Measurements from ENCODE around the gene SIMC1. TPM values are rescaled to one million over a fixed set of nuclear protein-coding genes. Genes with fewer than 3 reads are reported as not detected.
"Not testable (repeated sequence)": the region's sequence is repeated elsewhere in the genome, so short reads cannot be mapped to it uniquely, and the experiment has no call there.

Gene SIMC1
- total RNA-seq, 2 experiments from 2014 or later = 31.6 to 33.2 TPM

DNA sequence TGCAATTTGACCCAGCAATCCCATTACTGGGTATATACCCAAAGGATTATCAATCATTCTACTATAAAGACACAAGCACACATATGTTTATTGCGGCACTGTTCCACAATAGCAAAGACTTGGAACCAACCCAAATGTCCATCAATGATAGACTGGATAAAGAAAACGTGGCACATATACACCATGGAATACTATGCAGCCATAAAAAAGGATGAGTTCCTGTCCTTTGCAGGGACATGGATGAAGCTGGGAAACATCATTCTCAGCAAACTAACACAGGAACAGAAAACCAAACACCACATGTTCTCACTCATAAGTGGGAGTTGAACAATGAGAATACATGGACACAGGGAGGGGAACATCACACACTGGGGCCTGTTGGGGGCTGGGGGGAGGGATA, 39.9 kb upstream of the SIMC1 start:
- ATAC-seq (ENCODE audit: low read depth); H3K4me3 Mint-ChIP-seq; POLR2A ChIA-PET; H3K4me1 Mint-ChIP-seq; H3K9me3 Mint-ChIP-seq; H3K36me3 Mint-ChIP-seq; DNase-seq; H3K27ac Mint-ChIP-seq: not testable (repeated sequence)
- H3K27me3 Mint-ChIP-seq = peaks cover 42% of the 10 kb centered on the region

DNA sequence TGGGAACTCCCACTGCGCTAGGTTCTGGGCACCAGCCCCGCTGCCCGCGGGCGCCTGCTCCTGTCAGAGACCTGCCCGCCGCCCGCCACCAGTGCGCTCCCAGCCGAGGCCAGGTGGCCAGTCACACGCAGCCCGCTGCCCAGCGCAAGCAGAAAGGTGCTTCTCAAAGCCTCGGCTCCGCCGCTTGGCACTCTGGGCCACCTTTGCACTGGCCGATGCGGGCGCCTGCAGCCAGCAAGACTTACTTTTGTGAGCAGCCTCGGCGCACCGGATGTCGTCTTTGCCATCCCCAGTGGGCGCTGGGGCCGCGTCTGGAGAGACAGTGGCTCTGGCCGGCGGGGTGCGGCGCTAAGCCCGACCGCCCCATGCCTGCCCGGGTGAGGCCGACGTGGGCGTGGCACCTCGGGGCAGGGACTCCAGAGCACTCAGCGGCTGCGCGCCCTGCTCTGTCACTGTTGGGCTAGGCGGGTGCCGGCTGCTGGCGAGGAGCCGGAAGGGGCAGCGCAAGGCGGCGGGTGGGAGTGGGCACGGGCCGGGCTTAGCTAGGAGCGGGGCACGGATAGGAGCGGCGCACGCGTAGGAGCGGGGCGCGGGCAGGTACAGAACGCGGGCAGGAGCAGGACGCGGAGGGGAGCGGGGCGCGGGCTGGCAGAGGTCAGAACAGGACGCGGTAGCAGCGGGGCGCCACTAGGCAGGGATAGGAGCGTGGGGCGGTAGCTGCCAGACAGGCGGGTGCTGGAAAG, 39.1 kb upstream of the SIMC1 start:
- Mint-ChIP-seq H3K27me3 (peaks cover 41% of the 10 kb centered on the region), H3K4me3 (peak overlapping the region; percentile 65)
- H3K9me3 Mint-ChIP-seq, H3K27ac Mint-ChIP-seq, H3K36me3 Mint-ChIP-seq, H3K4me1 Mint-ChIP-seq, POLR2A ChIA-PET: not testable (repeated sequence)
- ATAC-seq (ENCODE audit: low read depth) (peak; percentile 42), DNase-seq (peak; percentile 53)

DNA sequence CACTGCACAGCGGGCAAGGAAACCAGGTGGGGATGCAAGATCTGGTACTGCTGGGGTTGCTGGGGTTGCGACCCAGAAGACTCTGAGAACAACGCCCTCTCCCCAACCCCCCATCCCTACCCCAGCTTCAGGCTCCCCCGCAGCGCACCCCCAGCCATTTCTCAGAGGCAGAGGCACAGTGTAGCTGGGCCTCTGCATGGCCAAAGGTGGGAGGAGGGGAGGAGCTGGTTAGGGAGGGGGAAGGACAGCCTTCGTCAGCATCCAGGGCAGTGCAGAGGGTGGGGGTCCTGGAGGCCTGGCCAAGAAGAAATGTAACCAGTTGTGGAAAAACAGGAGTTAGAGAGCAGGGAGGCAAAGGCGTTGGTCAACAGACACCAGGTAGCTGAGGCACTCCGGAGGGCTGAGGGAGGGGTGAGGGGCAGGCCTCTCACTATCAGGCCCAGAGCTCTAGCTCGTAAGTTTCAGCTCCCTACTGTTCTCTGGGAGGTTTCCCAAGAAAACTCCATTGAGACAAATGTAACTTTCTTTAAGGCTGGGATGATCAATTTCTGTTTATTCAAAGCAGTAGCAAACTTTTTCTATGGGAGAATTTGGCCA, 38.3 kb upstream of the SIMC1 start:
- H3K9me3 Mint-ChIP-seq; H3K4me1 Mint-ChIP-seq; H3K27ac Mint-ChIP-seq; POLR2A ChIA-PET; DNase-seq; H3K36me3 Mint-ChIP-seq; ATAC-seq (ENCODE audit: low read depth): not testable (repeated sequence)
- Mint-ChIP-seq H3K4me3 (peak overlapping the region; percentile 65), H3K27me3 (peaks cover 42% of the 10 kb centered on the region)

DNA sequence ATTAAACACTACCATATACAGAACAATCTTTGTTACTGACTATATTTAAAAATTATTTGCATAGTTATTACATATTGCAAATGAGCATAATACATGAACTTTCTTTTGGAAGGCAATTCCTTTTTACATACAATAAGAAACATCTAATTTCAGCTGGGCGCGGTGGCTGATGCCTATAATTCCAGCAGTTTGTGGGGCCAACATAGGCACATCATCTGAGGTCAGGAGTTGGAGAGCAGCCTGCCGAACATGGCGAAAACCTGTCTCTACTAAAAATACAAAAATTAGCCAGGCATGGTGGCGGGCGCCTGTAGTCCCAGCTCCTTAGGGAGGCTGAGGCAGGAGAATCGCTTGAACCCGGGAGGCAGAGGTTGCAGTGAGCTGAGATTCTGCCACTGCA, 36.4 kb upstream of the SIMC1 start:
- no peaks in the 10 kb centered on the region for H3K9me3 Mint-ChIP-seq
- DNase-seq = no peak
- ATAC-seq (ENCODE audit: low read depth) = no peak
- H3K27ac Mint-ChIP-seq = no peak overlapping the region
- peaks cover 3% of the 10 kb centered on the region for H3K4me1 Mint-ChIP-seq
- H3K27me3 Mint-ChIP-seq = peaks cover 37% of the 10 kb centered on the region
- POLR2A ChIA-PET = no interaction called here
- no peak overlapping the region for H3K4me3 Mint-ChIP-seq
- no peaks in the 10 kb centered on the region for H3K36me3 Mint-ChIP-seq

DNA sequence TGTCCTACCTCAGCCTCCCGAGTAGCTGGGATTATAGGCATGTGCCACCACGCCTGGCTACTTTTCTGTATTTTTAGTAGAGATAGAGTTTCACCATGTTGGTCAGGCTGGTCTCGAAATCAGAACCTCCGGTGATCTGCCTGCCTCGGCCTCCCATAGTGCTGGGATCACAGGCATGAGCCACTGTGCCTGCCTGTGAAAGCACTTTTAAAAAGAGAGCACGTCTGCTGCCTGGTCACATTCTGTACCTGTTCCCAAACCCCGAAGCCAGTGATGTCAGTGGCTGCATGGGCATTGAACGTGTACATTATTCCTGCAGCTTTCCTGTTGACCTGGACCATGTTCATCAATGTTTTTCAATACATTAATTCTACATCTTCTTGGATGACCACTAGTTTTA, 35.1 kb upstream of the SIMC1 start:
- no peak for DNase-seq

DNA sequence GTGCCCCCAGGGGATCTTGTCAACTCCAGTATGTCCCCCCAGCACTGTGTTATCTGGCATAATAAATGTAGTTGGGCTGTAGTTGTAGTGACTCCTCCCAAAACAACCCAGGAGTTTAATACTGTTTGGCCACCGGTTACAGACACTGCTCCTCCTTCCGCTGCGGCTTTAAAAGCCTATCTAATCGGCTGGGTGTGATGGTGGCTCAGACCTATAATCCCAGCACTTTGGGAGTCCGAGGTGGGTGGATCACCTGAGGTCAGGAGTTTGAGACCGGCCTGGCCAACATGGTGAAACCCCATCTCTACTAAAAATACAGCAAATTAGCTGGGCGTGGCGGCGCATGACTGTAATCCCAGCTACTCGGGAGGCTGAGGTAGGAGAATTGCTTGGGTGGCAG, 34.7 kb upstream of the SIMC1 start:
- H3K27me3 Mint-ChIP-seq = peaks cover 32% of the 10 kb centered on the region
- H3K36me3 Mint-ChIP-seq; ATAC-seq (ENCODE audit: low read depth); H3K27ac Mint-ChIP-seq; H3K9me3 Mint-ChIP-seq; H3K4me3 Mint-ChIP-seq; POLR2A ChIA-PET; H3K4me1 Mint-ChIP-seq; DNase-seq: not testable (repeated sequence)

More for the DNA sequence above, 35.1 kb upstream of the SIMC1 start:
- no peak overlapping the region for H3K27ac Mint-ChIP-seq
- H3K9me3 Mint-ChIP-seq = no peaks in the 10 kb centered on the region
- H3K27me3 Mint-ChIP-seq = peaks cover 33% of the 10 kb centered on the region
- ATAC-seq (ENCODE audit: low read depth) = no peak
- H3K4me3 Mint-ChIP-seq = no peak overlapping the region
- POLR2A ChIA-PET = no interaction called here
- no peaks in the 10 kb centered on the region for H3K4me1 Mint-ChIP-seq
- no peaks in the 10 kb centered on the region for H3K36me3 Mint-ChIP-seq

DNA sequence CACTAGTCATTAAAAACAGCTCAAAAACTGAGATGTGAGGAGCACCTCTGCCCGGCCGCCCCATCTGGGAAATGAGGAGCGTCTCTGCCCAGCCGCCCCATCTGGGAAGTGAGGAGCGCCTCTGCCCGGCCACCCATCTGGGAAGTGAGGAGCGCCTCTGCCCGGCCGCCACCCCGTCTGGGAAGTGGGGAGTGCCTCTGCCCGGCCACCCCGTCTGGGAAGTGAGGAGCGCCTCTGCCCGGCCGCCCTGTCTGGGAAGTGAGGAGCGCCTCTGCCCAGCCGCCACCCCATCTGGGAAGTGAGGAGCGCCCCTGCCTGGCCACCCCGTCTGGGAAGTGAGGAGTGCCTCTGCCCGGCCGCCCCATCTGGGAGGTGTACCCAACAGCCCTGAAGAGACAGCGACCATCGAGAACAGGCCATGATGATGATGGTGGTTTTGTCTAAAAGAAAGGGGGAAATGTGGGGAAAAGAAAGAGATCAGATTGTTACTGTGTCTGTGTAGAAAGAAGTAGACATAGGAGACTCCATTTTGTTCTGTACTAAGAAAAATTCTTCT, 23.7 kb upstream of the SIMC1 start:
- H3K4me3 Mint-ChIP-seq; POLR2A ChIA-PET; H3K4me1 Mint-ChIP-seq; H3K36me3 Mint-ChIP-seq; H3K9me3 Mint-ChIP-seq; DNase-seq; H3K27ac Mint-ChIP-seq; ATAC-seq (ENCODE audit: low read depth): not testable (repeated sequence)
- peaks cover 22% of the 10 kb centered on the region for H3K27me3 Mint-ChIP-seq

DNA sequence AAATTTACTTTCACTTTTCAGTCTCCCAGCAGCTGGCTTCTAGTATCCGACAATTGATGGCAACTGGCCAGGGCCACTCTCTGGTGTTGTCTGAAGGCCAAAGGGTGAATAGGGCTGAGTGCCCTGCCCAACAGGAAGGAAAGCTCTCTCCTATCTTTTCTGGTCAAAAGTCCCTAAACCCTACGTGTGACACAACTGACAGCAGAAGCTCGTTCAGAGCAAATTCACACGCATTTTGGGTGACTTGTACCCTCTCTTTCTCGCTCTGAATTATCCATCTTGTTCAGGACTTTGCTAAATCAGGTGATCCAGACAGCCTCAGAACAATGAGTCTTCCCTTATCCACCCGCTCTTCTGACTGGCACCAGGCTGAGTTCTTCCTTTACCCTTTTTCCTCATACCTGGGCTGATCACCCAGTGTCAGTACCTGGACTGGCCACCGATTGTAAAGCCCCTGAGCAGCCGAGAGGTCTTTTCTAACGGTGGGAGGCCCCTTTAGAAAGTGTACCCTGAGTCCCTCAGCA, 21.8 kb upstream of the SIMC1 start:
- peaks cover 21% of the 10 kb centered on the region for H3K27me3 Mint-ChIP-seq
- ATAC-seq (ENCODE audit: low read depth); H3K9me3 Mint-ChIP-seq; DNase-seq; H3K4me1 Mint-ChIP-seq; H3K36me3 Mint-ChIP-seq; H3K27ac Mint-ChIP-seq; POLR2A ChIA-PET: not testable (repeated sequence)
- peak overlapping the region; percentile 42 for H3K4me3 Mint-ChIP-seq

DNA sequence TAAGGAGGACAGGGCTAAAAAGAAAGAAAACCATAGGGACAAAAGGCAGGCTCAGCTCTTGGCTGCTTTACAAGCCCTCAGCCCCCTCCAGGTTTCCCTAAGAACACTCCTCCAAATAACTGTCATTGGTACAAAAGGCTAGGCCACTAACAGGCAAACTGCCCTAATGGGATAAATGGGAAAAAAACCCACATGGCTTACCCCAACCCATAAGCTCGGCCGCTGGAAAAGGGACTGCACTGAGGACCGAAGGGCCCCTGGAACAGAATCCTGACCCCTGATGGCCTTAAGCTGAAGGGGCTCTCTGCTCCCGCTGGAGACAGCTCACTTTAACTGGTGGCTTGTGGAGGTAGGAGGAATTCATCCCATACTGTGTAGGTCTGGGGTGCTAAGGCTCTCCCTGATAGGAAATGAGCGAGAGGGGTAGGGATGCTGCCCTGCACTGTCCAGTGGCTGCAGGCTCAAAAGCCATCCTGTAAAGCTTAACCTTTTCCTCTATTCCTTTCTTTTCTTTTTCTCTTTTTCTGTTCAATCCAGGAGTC, 21.0 kb upstream of the SIMC1 start:
- ATAC-seq (ENCODE audit: low read depth); H3K4me3 Mint-ChIP-seq; H3K9me3 Mint-ChIP-seq; POLR2A ChIA-PET; H3K27ac Mint-ChIP-seq; H3K4me1 Mint-ChIP-seq; H3K36me3 Mint-ChIP-seq; DNase-seq: not testable (repeated sequence)
- H3K27me3 Mint-ChIP-seq = peaks cover 18% of the 10 kb centered on the region

DNA sequence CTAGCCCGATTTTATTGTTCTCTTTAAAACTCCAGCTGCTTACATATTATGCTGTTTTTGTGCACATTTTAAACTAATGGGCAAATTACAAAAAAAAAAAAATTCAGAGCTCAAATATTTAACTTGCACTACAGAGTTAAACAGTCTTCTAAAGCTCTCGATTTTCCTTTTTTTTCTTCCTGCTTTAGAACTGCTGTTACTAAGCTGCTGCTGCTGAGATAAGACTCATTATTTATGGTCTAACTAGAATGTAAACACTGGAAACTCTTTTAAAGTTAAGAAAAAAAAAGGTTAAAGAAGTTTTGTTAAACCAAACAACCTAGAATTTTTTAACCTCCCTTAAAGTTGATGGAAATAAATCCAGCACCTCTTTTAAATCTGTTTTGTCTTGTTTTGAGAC, 20.5 kb upstream of the SIMC1 start:
- H3K4me1 Mint-ChIP-seq; H3K9me3 Mint-ChIP-seq; ATAC-seq (ENCODE audit: low read depth); H3K4me3 Mint-ChIP-seq; H3K27ac Mint-ChIP-seq; DNase-seq; POLR2A ChIA-PET; H3K36me3 Mint-ChIP-seq: not testable (repeated sequence)
- H3K27me3 Mint-ChIP-seq = peaks cover 18% of the 10 kb centered on the region

DNA sequence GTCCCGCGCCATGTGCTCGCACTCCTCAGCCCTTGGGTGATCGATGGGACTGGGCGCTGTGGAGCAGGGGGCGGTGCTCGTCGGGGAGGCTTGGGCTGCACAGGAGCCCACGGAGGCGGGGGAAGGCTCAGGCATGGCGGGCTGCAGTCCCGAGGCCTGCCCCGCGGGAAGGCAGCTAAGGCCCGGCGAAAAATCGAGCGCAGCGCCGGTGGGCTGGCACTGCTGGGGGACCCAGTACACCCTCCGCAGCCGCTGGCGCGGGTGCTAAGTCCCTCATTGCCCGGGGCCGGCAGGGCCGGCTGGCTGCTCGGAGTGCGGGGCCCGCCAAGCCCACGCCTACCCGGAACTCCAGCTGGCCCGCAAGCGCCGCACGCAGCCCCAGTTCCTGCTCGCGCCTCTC, 16.2 kb upstream of the SIMC1 start:
- H3K4me1 Mint-ChIP-seq; POLR2A ChIA-PET; ATAC-seq (ENCODE audit: low read depth); H3K27ac Mint-ChIP-seq; H3K36me3 Mint-ChIP-seq; DNase-seq; H3K27me3 Mint-ChIP-seq; H3K4me3 Mint-ChIP-seq; H3K9me3 Mint-ChIP-seq: not testable (repeated sequence)

DNA sequence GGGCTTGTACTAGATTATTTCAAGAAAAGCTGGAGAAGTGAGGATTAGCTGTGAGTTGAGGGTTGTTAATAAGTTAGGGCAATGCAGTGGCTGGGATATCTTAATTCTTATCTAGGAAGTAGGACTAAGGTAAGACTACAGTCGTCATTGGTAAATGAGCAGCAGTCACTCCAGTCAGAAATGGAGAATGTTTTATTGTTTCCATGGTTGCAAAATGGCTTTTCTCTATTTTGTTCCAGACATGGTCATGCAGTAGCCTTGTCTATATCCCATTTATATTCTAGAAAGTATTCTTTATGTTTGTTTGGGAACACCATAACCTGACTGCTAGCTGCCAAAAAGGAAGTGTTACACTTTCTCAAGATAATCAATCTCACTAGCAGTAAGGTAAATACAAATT, 9.9 kb upstream of the SIMC1 start:
- ATAC-seq (ENCODE audit: low read depth); POLR2A ChIA-PET; DNase-seq; H3K27ac Mint-ChIP-seq; H3K4me1 Mint-ChIP-seq; H3K9me3 Mint-ChIP-seq; H3K27me3 Mint-ChIP-seq; H3K36me3 Mint-ChIP-seq; H3K4me3 Mint-ChIP-seq: not testable (repeated sequence)

DNA sequence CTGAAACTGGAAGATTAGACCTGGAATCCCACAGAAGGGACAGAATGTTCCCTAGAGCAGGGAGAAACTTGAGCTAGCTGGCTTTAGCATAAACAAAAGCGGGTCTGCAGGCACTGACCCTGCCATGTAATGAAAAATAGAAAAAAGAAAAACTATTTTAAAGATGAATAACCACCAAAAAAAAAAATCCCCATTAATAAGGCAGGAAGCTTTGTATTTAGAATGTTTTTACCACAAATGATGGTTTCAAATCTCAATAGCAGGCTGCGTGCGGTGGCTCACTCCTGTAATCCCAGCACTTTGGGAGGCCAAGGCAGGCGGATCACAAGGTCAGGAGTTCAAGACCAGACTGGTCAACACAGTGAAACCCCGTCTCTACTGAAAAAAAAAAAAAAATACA, 5.0 kb upstream of the SIMC1 start:
- H3K27me3 Mint-ChIP-seq; H3K36me3 Mint-ChIP-seq; H3K4me1 Mint-ChIP-seq; ATAC-seq (ENCODE audit: low read depth); H3K27ac Mint-ChIP-seq; H3K9me3 Mint-ChIP-seq; H3K4me3 Mint-ChIP-seq; POLR2A ChIA-PET; DNase-seq: not testable (repeated sequence)

DNA sequence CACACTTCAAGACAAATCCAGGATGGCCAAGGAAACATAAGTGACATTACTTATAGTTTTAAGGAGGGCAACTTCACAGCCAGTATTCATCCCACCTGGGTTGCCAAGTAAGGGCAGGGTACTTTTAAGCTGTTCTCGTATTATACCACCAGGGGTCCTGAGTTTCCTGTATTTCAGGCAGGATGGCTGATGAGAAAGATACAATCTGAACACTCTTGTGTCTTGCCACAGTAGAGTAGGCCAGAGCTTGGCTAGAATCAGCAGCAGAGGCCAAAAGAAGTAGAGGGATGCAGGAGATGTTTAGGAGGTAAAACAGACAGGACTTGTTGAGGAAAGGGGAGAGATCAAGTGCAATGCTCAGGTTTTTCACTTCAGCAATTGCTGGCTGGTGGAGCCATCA, 3.1 kb upstream of the SIMC1 start:
- DNase-seq, H3K36me3 Mint-ChIP-seq, H3K4me3 Mint-ChIP-seq, H3K9me3 Mint-ChIP-seq, H3K27me3 Mint-ChIP-seq, H3K27ac Mint-ChIP-seq, H3K4me1 Mint-ChIP-seq, POLR2A ChIA-PET: not testable (repeated sequence)
- peak; percentile 54 for ATAC-seq (ENCODE audit: low read depth)

Data from activated naive CD8-positive, alpha-beta T cell treated with anti-CD3 and anti-CD28 coated beads, Interleukin-2, amount 10 ng/mL, durations not matched to agents 7 days and 5 days (primary cell).